ENCODE data around the gene KPNB1. TPM values are rescaled to one million over a fixed set of nuclear protein-coding genes. Genes with fewer than 3 reads are reported as not detected.

KPNB1 gene
- total RNA-seq, 2 donors from 2014 or later = 452 to 500 TPM

GRCh38 chr17:47728214-47728877, 78.6 kb downstream of the KPNB1 start:
- H3K36me3 Mint-ChIP-seq (ENCODE audit: low read depth) = no peaks in the 10 kb centered on the region
- Histone ChIP-seq H3K4me1 (ENCODE audit: control insufficient read depth, insufficient read depth, low read length) (no peaks in the 10 kb centered on the region), H3K36me3 (ENCODE audit: control insufficient read depth, insufficient read depth, low read length) (no peaks in the 10 kb centered on the region), H3K27me3 (ENCODE audit: control insufficient read depth, insufficient read depth, low read length, poor library complexity, severe bottlenecking) (peaks cover 39% of the 10 kb centered on the region), H3K9me3 (ENCODE audit: control insufficient read depth, low read length) (no peaks in the 10 kb centered on the region), H3K9ac (ENCODE audit: extremely low read depth, low read length, poor library complexity, severe bottlenecking) (no peak overlapping the region), H3K4me3 (ENCODE audit: low read length) (no peak overlapping the region), H3K27ac (ENCODE audit: low read depth, low read length) (no peak overlapping the region)
- TF ChIP-seq CTCF (conservative IDR thresholded peaks at IDR 0.05) = no peak
- H3K4me3 Mint-ChIP-seq = no peak overlapping the region
- no peaks in the 10 kb centered on the region for H3K9me3 Mint-ChIP-seq
- no peak overlapping the region for H3K27ac Mint-ChIP-seq
- 88 to 94% methylated on average over 2 to 4 of the region's 4 CpGs for WGBS, 2 experiments (ENCODE audit: insufficient coverage in 1 of 2, insufficient read length in 1 of 2)
- DNase-seq = peak; percentile 35
- peaks cover 2% of the 10 kb centered on the region for H3K4me1 Mint-ChIP-seq
- H3K27me3 Mint-ChIP-seq (ENCODE audit: insufficient read depth) = peaks cover 58% of the 10 kb centered on the region

GRCh38 chr17:47729476-47729875, 79.8 kb downstream of the KPNB1 start:
- Histone ChIP-seq H3K27ac (ENCODE audit: low read depth, low read length) (no peak overlapping the region), H3K27me3 (ENCODE audit: control insufficient read depth, insufficient read depth, low read length, poor library complexity, severe bottlenecking) (peaks cover 51% of the 10 kb centered on the region), H3K36me3 (ENCODE audit: control insufficient read depth, insufficient read depth, low read length) (no peaks in the 10 kb centered on the region), H3K9ac (ENCODE audit: extremely low read depth, low read length, poor library complexity, severe bottlenecking) (no peak overlapping the region), H3K4me1 (ENCODE audit: control insufficient read depth, insufficient read depth, low read length) (no peaks in the 10 kb centered on the region), H3K4me3 (ENCODE audit: low read length) (no peak overlapping the region), H3K9me3 (ENCODE audit: control insufficient read depth, low read length) (no peaks in the 10 kb centered on the region)
- Mint-ChIP-seq H3K4me1 (peaks cover 5% of the 10 kb centered on the region), H3K4me3 (no peak overlapping the region), H3K9me3 (no peaks in the 10 kb centered on the region), H3K27ac (no peak overlapping the region), H3K27me3 (ENCODE audit: insufficient read depth) (peaks cover 59% of the 10 kb centered on the region), H3K36me3 (ENCODE audit: low read depth) (no peaks in the 10 kb centered on the region)
- 81 to 86% methylated on average over 7 to 8 of the region's 8 CpGs for WGBS, 2 experiments (ENCODE audit: insufficient coverage in 1 of 2, insufficient read length in 1 of 2)
- no peak for TF ChIP-seq CTCF (conservative IDR thresholded peaks at IDR 0.05)
- DNase-seq = peak; percentile 43

- H3K4me3 ChIP-seq (ENCODE audit: low read length) = no peak overlapping the region
- Mint-ChIP-seq H3K36me3 (ENCODE audit: low read depth) (no peaks in the 10 kb centered on the region), H3K27ac (no peak overlapping the region), H3K4me3 (no peak overlapping the region), H3K27me3 (ENCODE audit: insufficient read depth) (peaks cover 69% of the 10 kb centered on the region), H3K4me1 (peaks cover 3% of the 10 kb centered on the region), H3K9me3 (no peaks in the 10 kb centered on the region)
- H3K4me1 ChIP-seq (ENCODE audit: control insufficient read depth, insufficient read depth, low read length) = no peaks in the 10 kb centered on the region
- H3K9me3 ChIP-seq (ENCODE audit: control insufficient read depth, low read length) = no peaks in the 10 kb centered on the region
- H3K9ac ChIP-seq (ENCODE audit: extremely low read depth, low read length, poor library complexity, severe bottlenecking) = no peak overlapping the region
- DNase-seq = peak; percentile 20
- no peak overlapping the region for H3K27ac ChIP-seq (ENCODE audit: low read depth, low read length)
- 80 to 93% methylated on average over 1 to 3 of the region's 4 CpGs for WGBS, 2 experiments (ENCODE audit: insufficient coverage in 1 of 2, insufficient read length in 1 of 2)
- no peaks in the 10 kb centered on the region for H3K36me3 ChIP-seq (ENCODE audit: control insufficient read depth, insufficient read depth, low read length)
- TF ChIP-seq CTCF (conservative IDR thresholded peaks at IDR 0.05) = no peak
- peaks cover 63% of the 10 kb centered on the region for H3K27me3 ChIP-seq (ENCODE audit: control insufficient read depth, insufficient read depth, low read length, poor library complexity, severe bottlenecking)
Observed at GRCh38 chr17:47730681-47731080, 81.0 kb downstream of the KPNB1 start.
